AG04450 (cell line): ENCODE measurements around the gene DUSP1. TPM values are rescaled to one million over a fixed set of nuclear protein-coding genes. Genes with fewer than 3 reads are reported as not detected.

Source experiments
- CTCF ChIA-PET: fragments of 300-600, 350-600 bp; formaldehyde crosslinking; extraction: SDS; loops from one replicate; lab custom pipeline; 2022; ENCODE audit warnings: antibody characterized with exemption, inconsistent platforms; lab: Charles Lee
- POLR2A ChIA-PET: fragments of 350-600 bp; formaldehyde crosslinking; extraction: SDS; loops from one replicate; lab custom pipeline; 2021; ENCODE audit warnings: antibody characterized with exemption, inconsistent platforms; lab: Yijun Ruan, JAX
- DNase-seq: peaks from one replicate; pipeline ENCODE4 v3.0.0-alpha.2; 2011; ENCODE audit warnings: low read depth, low spot score
- H3K27ac ChIP-seq: one replicate; pipeline ENCODE4 v1.5.1; 2012; ENCODE audit warnings: low read depth, low read length, control low read depth
- H3K27me3 ChIP-seq: one replicate; pipeline ENCODE4 v1.6.0; 2012; ENCODE audit warnings: low read length; ENCODE audit not compliant: control insufficient read depth, insufficient read depth
- H3K4me3 ChIP-seq: 2 replicates; pipeline ENCODE4 v1.5.1; 2011; ENCODE audit warnings: mild to moderate bottlenecking, low read depth, low read length, control low read depth
- H3K9me3 ChIP-seq: 2 replicates; pipeline ENCODE4 v1.5.1; 2012; ENCODE audit warnings: low read length; ENCODE audit not compliant: control insufficient read depth, insufficient read depth
- polyA plus RNA-seq: library from polyadenylated mRNA; depleted of rRNA; stranded (reverse); fragments of >200 nt; gene quantifications from 2 replicates; pipeline ENCODE4 v1.2.3, GENCODE V29; 2011
- TF ChIP-seq, protein P1 (sequence below): IDR thresholded peaks from 2 replicates; pipeline ENCODE4 v1.5.1; 2011; ENCODE audit warnings: low read depth, low read length, control low read depth, inconsistent platforms

Gene DUSP1
- polyA plus RNA-seq, 1 experiment = 98.8 TPM

DNA sequence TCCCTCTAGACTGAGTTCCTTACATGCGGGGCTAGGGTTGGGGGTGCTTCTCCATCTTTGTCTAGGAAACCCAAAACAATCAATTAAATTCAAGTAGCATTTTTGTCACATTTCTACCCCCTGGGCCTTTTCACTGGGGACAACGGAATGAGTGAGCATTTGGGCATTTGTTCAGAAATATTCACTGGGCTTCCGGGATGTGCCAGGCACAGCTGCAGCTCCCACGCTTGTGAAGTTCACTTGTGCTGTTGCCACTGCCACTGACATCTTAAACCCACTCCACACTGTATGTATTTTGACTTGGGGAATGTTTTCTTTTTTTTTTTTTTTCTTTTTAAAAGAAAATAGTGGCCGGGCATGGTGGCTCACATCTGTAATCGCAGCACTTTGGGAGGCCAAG, 31.6 kb downstream of the DUSP1 start:
- H3K9me3 ChIP-seq = no peaks in the 10 kb centered on the region
- no peak overlapping the region for H3K4me3 ChIP-seq
- no peak overlapping the region for H3K27ac ChIP-seq
- TF ChIP-seq, protein P1, sequence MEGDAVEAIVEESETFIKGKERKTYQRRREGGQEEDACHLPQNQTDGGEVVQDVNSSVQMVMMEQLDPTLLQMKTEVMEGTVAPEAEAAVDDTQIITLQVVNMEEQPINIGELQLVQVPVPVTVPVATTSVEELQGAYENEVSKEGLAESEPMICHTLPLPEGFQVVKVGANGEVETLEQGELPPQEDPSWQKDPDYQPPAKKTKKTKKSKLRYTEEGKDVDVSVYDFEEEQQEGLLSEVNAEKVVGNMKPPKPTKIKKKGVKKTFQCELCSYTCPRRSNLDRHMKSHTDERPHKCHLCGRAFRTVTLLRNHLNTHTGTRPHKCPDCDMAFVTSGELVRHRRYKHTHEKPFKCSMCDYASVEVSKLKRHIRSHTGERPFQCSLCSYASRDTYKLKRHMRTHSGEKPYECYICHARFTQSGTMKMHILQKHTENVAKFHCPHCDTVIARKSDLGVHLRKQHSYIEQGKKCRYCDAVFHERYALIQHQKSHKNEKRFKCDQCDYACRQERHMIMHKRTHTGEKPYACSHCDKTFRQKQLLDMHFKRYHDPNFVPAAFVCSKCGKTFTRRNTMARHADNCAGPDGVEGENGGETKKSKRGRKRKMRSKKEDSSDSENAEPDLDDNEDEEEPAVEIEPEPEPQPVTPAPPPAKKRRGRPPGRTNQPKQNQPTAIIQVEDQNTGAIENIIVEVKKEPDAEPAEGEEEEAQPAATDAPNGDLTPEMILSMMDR = no peak
- POLR2A ChIA-PET = interaction anchor here (2.0 kb wide), 1 partner anchor 32 kb away, joined by 25 read pairs; the partner anchor contains the start of gene DUSP1
- CTCF ChIA-PET = no interaction called here
- no peaks in the 10 kb centered on the region for H3K27me3 ChIP-seq
- no peak for DNase-seq

DNA sequence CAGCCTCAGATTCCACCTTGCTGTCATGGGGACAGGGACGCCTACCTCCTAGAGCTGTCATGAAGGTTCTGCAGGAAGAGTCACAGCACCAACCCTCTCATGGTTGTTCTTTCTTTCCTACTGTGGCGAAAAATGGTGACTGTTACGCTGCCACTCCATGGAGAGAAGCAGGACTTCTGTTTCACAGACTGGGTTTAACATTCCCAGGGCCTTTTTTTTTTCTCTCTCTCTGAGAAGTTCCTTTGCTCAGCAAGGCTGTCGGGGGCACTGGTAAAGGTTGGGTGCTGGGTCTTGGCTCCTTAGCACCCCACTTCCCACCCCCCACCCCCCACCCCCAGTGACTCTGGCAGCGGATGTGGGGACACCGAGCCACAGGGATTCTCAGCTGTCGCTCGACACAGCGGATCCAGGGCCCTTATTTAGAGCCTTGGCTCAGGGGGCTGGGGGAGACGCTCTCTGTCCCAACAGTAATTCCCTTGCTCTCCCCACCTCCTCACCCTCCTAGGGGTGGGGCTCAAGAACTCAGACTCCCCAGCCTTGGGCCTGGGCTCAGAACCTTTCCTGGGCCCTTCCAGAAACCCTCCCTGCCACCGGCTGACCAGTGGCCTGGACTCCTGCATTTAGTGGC, 34.4 kb downstream of the DUSP1 start:
- CTCF ChIA-PET = no interaction called here
- no peak overlapping the region for H3K4me3 ChIP-seq
- no peak overlapping the region for H3K27ac ChIP-seq

DNA sequence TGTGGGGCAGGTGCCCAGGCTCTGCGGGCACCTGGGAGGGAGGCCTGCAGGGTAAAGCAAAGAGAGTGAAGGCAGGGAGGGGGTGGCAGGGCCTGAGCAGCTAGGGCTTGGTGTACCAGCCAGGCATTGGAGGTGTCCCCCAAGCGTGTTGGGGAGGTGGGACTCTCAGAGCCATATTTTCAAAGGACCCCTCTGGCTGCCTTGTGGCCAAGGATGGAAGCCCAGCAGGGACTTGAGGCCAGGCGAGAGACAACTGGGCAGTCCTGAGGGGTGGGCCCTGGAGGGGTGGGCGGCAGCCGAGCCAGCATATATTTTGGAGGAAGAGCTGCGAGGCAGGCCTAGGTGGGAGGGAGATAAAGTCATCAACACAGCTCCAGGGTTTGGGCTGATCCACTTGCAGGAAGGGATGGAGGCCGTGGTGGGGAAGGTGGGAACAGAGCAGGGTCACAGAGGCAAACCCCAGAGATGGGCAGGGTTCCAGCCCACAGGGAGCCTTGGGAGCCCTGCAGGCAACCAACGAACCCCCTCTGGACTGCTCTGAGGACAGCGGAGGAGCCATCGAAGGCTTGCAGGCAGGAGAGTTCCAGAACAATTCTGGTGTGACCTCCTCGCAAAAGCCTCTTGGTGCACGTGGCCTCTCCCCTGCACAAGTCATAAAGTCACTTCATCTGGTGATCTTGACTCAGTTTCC, 35.7 kb downstream of the DUSP1 start:
- ChIA-PET CTCF (interaction anchor here (1.2 to 3.0 kb wide), 2 partner anchors 20 to 28 kb away, joined by 4 to 12 read pairs; no protein-coding TSS in a partner anchor), POLR2A (no interaction called here)
- TF ChIP-seq, protein P1 = no peak
- no peaks in the 10 kb centered on the region for H3K27me3 ChIP-seq
- H3K9me3 ChIP-seq = no peaks in the 10 kb centered on the region
- no peak overlapping the region for H3K4me3 ChIP-seq
- H3K27ac ChIP-seq = no peak overlapping the region
- no peak for DNase-seq

More for the DNA sequence above, 34.4 kb downstream of the DUSP1 start:
- TF ChIP-seq, protein P1 = no peak
- no peaks in the 10 kb centered on the region for H3K27me3 ChIP-seq
- POLR2A ChIA-PET = interaction anchor here (0.7 kb wide), 1 partner anchor 286 kb away, joined by 3 read pairs; no protein-coding TSS in a partner anchor
- no peaks in the 10 kb centered on the region for H3K9me3 ChIP-seq
- no peak for DNase-seq

DNA sequence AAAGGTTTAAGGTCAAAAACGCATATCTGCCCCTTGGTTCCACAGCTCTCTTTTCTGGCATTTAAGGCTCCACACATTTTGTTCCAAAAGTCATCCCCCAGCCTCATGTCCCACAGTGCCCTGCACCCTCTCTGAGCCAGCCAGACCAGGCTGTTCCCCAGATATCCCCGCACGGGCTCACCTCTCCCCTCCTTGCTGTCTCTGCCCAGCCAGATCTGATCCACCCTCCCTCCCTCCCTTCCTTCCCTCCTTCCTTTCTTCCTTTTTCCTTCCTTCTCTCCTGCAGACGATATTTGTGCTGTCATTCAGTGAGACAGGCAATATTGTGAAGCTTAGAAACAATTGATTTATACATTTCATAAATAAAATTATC, 37.0 kb downstream of the DUSP1 start:
- no peaks in the 10 kb centered on the region for H3K27me3 ChIP-seq
- POLR2A ChIA-PET = interaction anchor here (0.7 to 2.3 kb wide), 4 partner anchors 11 to 38 kb away, joined by 3 to 14 read pairs (median 3); partner anchors contain the start of gene DUSP1
- TF ChIP-seq, protein P1 = no peak
- H3K4me3 ChIP-seq = no peak overlapping the region
- no peaks in the 10 kb centered on the region for H3K9me3 ChIP-seq
- no peak for DNase-seq
- H3K27ac ChIP-seq = peak overlapping the region; percentile 75
- CTCF ChIA-PET = interaction anchor here (0.6 to 3.0 kb wide), 6 partner anchors 17 to 573 kb away, joined by 3 to 18 read pairs (median 4); no protein-coding TSS in a partner anchor
